Measurements from ENCODE around the gene GMPR2.

Gene GMPR2

DNA sequence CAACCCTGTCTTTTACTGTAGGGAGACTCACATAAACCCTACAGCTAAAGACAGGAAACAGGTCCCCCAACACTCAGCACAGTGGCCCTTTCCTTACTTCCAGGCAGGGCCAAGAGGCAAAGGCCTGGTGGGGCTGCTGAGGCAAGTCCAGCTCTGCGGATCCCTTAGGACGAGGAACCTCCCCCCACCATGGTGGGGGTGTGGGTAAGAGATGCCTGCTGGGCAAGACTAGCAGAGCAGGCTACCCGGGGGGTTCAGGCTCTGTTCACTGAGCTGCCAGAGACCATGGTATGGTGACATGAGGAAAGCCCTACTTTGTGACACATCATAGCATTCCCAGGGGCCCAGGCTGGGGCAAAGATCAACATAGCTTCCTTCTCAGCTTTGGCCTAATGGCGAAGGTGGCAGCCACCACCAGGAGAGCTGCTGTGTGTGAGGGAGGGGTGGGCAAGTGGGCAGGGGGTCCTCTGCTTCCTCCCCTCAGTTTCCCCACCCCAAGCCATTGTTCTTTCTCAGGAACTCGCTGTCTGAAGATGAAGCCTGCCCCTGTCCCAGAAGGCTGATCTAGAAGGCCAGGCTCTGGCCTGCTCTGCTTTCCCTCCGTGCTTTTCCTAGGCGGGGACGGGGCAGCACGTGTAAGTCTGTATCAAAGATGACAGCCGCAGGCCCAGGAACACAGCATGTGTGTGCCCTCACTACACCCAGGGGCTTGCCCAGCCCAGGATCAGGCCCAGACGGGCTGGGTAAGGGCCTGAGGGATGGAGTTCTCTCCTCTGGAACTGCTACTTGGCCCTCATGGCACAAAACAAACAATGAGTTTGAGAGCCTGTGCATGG, 19.8 kb downstream of the GMPR2 start:
- no peak for DNase-seq (ENCODE audit: low spot score)

DNA sequence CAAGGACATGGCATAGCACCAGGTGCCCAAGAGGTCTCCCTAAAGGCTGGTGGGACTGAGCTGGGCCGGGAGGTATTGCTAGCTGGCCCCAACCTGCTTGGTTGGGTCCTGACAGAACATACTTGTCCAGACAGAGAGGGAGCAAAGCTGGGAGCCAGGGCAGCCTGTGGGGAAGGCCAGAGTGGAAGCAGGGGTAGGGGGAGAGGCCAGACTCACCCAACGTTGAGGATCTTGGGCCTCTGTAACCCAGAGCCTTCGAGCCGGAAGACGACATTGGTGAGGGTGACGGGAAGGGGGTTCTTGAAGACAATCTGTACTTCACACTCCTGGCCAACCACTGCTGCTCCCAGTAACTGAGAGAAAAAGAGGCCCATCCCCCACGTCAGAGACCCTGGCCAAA, 21.2 kb downstream of the GMPR2 start:
- no peak for DNase-seq (ENCODE audit: low spot score)

DNA sequence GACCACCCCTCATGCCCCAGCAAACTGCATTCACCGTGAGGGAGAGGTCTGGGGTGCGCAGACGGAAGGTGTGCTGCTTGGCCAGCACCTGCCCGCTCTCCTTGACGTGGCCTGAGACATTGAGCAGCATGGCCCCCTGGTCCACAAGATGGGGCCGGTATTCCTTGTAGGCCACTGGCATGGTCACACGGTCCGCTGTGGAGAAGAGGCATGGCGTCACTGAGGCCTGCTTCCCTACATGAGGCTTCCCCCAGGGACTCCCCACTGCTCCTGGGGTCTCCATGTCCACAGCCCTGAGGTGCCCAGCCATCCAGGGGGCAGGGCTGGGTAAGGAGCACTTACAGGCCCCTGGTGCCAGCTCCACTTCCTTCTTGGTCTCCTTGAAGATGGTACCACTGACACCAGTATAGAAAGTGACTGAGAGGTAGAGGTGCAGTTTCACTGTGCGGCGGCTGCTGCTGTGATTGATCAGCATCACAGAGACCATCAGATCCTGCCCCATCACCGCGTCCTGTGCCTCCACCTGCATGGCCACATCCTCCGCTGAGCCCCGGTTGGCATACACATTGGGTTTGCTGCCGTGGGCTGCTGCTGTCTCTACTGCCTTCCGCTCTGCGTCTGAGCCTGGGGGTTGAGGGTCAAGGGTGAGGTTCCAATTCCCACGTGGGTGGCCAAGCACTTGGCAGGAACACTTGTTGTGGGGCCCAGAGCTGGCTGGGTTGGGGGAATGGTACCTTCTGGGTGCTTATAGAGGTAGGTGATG, 22.1 kb downstream of the GMPR2 start:
- DNase-seq (ENCODE audit: low spot score), result no peak

DNA sequence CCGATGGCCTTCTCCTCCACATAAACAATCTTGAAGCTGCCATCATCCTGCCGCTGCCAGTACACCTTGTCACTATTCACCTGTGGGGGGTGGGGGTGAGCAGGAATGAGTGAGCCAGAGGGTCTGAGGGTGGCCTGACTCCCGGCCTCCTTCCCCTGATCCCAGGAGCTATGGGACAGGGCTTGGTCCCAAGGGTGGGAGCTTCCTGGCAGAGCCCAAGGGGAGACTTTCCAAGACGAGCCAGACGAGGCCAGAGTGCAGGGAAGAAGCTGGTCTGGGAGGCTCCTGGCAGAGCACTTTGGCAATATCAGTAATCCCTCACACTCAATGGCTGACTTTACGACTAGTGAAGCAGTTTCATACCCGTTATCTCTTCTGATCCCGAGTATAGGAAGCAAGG, 22.7 kb downstream of the GMPR2 start:
- DNase-seq (ENCODE audit: low spot score), result no peak

DNA sequence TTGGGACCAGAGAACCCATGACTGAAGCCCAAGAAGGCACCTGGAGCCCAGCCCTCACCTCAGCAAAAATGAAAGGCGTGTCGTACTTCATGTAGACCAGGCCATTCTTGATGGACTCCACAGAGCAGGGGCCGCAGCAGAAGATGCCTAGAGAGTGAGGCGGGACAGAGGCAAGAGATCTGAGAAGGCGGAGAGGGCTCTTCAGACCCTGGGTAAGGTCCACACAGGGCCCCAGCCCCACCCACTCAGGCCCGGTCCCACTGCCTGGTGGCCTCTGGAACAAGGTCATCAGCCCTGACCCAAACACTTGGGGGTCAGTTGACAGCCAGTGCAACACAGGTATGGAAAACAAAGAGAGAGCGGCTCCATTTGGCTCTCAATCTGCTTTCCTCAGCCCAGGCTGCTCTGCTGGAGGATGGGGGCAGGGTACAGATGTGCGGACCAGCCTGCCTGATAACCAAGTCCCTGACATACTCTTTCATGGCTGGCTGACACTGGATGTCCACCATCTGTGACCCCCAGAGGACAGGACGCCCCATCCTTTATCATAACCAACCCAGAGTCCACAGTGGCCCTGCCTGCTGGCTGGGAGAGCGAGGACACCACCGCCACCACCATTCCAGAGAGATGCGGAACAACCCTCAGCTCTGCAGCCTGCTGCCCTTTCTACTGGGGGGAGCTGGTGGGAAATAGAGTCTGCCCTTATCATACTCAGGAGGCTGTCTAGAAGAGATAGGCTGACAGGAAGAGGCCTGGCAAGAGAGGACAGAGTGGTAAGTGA, 23.4 kb downstream of the GMPR2 start:
- no peak for DNase-seq (ENCODE audit: low spot score)

DNA sequence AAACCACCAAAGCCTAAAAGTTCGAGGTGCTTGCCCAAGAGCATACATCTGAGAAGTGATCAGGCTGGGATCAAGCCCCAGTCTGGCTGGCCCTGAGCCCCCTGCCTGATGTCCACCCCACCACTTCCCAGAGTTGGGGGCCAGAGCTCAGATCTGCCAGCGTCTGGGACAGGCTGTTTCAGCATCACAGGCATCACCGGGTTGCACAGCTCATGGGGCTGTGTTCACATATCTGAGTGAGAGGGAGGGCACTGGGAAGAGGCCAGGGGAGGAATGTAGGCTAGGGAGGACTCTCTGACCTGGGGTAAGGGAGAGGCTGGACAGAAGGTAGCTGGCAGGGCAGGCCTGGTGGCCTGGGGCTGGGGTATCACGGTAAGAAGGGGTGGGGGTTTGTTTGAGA, 24.2 kb downstream of the GMPR2 start:
- DNase-seq (ENCODE audit: low spot score), result no peak

DNA sequence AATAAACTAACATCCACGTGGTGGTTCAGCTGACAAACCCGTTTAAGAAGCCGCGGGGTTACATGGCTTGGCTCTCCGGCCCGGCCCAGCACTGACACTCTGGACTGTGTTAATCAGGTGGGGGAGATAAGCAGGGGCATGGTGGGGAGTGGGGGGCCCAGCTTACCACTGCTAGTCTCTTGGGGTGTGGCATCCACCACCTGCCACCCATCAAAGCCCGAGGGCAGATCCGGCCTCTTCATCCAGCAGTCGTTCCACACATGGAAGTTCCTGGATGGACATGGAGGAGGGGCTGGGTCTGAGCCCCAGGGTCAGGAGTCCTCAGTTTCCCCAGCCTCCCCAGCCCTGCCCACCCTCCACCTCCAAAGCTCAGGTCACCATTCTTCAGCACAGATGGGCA, 25.4 kb downstream of the GMPR2 start:
- no peak for DNase-seq (ENCODE audit: low spot score)

DNA sequence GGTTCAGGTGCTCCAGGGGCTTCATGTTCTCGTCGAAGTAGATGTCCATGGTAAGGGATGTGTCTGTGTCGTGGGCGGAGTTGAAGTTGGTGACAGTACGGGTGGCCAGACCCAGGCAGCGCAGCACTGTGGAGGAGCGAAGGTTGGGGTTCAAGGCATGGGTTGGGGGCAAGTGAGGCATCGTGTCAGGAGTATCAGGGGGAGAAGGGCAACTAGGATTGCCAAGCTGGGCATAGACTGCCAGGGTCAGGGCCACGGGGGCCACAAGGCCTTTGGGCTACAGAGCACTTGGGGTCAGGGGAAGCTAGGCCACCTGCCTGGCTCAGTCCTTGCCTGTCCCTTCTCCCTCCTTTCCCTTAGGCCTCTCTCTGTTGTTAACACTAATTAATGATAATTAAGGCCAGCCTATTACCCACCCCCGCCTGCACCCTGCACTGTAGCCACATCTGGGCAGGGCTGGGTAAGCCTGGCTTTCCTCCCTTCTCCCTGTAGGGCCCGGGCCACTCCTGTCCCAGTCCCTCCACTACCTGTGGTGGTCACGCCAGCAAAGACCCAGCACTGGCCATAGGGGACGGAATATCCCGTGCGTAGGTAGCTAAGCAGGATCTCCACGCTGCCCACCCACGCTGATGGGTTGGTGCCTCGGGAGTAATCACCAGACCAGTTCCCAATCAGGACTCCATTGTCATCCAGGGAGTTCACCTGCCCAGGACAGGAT, 26.0 kb downstream of the GMPR2 start:
- no peak for DNase-seq (ENCODE audit: low spot score)

DNA sequence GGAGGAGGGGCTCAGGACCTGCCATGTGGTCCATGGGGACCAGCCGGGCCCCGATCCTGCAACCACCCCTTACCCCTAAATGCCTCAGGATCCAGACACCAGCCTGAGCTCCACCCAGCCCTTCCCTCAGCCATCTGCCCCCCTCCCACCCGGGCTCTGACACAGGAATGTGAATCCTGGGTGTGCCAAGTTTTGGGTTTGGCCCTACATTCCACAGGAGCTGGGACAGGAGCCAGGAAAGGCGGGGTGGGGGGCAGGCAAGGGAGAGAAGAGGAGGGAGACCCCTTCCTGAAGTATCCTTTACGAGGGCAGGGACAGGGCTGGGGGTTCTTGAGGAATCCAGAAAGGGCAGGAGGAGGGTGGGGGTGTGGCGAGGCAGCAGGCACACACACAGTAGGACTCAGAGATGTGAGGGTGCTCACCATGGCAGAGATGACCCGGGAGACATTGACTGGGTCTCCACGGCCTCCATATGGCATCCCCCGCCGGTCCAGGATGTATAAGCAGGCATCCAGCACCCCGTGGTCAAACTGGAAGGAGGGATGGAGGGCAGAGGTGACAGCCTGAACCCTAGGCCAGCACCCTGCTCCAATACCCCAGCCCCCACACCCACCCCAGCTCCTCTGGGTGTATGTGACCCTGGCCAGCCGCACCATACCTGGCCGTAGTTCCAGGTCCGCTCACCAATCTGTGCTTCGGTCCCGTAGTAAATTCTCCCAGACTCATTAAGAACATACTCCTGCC, 26.7 kb downstream of the GMPR2 start:
- DNase-seq (ENCODE audit: low spot score), result no peak

DNA sequence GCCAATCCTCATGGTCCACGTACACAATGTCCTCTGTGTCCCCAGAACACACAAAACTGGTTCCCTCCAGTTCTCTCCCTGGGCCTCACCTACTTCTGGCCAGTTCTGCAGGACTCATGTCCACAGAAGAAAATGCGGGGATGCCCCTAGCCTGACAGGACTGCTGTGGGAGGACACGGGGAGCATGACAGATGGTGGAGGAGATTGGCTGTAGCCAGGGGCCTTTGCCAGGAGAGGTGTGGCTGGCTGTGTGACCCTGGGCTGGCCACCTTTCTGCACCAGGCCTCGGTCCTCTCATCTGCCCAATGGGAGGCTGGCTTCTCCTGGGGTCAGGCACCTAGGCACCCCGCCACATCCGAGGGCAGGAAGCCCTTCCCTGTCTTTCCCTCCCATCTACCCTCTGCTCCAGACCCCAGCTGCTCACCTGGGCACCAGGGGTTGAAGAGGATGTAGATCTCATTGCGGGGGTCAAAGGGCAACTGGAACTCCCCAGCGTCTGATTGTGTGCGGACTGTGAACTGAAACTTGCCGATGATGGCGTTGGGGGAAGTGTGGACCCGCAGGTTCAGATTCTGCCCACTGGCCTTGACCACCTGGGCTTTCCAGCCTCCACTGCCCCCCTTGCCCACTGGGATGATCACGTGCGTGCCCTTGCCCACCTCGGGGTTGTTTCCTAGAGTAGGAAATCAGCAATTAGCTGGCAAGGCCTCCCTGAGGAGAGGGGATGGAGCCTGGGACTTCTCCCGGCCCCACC, 27.5 kb downstream of the GMPR2 start:
- DNase-seq (ENCODE audit: low spot score), result no peak

DNA sequence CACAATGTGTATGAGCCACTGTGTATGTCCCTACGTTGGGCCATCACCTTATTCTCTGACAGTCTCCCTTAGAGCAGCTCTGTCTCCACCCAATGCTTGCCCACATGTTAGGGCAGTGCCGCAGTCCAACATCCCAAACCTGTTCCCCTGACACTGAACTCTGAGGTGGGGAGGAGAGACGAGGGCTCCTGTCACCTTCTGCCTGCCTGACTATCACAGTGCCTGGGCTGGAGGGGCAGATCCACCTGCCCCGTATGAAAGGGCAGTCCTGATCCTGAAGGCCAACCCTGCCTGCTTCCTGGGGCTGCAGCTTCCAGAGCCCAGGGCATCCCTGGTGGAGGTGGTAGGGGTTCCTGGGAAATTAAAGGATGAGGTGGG, 28.0 kb downstream of the GMPR2 start:
- no peak for DNase-seq (ENCODE audit: low spot score)

DNA sequence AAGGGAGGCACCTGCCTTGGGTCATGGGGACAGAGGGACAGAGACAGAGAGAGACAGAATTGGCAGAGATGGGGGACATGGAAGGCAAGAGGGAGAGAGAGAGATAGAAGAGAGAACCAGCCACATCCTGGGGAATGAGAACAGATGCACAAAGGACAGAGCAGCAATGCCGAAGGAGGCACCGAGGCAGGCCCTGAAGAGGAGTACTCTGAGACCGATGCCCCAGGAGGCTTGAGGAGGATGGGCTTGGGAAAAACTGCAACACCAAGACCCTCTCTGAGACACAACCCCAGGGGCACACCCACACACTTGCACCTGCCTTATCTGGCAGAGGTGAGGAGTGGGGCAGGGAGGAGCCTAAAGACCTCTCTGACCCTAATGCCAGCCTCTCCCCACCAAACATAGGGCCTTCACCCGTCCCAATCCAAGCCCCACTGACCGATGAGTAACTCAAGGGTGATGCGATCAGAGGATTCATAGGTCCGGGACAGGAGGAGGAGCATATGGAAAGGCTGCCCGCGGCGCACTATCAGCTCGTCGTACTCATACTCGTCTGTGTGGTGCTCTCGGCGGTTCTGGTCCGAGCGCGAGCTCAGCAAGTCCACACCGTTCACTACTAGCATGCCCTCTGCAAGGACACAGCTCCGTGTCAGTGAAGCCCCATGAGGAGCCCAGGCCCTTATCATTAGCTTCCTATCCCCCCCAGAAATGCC, 28.7 kb downstream of the GMPR2 start:
- DNase-seq (ENCODE audit: low spot score), result no peak

DNA sequence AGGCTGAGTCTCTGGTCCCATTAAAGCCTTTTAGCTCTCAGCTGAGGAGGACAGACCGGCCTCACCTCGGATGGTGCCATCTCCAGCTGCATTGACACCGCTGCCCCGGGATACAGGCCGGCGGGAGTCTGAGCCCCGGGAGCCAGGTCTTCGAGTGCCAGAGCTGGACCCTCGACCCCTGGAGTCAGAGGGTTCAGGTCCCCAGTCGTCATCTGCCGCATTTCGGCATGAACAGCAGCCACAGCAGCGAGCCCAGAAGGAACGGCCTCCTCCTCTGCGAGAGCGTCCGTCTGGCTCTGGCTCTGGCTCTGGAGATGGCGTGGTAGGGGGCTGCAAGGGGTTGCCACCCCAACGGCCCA, 29.2 kb downstream of the GMPR2 start:
- DNase-seq (ENCODE audit: low spot score), result no peak

DNA sequence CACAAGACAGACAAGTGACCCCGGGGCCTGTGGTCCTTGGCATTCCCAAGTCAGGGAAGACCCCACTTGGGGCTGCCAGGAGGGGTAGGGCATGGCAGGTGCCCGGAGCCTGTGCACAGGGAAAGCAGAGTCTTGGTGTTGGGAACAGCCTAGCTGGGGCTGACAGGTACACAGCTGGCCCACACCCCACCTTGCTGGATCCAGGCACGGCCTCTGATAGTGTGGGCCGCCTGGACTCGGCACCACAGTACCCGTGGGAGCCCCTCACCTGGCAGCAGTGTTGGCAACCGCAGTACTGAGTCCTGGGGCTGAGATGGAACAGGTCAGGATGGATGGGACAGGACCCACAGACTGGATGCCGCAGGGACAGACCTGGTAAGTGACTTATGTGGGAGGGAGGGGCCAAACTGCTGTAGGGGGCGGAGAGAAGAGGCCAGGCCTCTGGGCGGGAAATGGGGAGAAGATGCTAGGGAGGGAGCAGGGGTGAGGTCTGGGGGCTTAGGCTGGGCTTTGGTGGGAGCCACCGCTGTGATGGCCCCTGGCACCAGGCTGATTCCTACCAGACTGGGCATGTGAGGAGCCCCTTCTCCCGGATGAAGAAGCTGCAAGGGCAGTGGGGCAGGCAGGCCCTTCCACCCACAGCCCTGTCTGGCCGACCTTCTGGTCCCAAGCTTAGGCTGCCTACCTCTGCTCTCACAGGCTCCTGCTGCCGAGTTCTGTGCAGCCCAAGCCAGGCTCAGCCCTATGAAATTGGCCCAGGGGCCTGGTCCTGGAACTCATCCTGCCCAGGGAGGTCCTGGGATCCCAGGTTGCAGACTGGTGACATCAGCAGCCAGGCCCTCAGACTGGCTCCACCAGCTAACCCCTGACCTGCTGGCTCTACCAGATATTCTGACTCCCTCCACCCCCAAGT, 30.3 kb downstream of the GMPR2 start, which contains the start of gene TGM1:
TGM1 (minus strand) TSS at position 357 of the 913 bp plus-strand sequence. CDS start 825 bp downstream, outside the sequence.
- DNase-seq (ENCODE audit: low spot score), result no peak

DNA sequence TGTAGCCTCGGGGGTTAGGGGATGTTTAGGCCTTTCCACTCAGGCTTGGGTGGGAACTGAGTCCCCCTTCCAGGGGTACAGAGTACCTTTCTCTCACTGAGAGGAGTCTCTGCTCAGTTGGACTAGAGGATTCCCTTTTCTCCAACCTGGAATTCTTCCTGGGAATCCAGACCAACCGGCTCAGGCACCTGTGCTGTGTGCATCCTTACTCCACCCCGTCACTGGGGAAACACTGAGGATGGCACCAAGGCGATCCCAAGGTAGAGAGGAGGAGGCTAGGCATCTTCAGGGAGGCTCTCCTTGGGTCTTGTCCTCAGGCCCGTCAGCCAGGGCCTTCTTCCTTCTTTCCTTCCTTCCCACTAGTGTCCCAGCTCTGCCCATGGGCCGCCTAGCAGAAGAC, 31.1 kb downstream of the GMPR2 start:
- DNase-seq (ENCODE audit: low spot score), result no peak

DNA sequence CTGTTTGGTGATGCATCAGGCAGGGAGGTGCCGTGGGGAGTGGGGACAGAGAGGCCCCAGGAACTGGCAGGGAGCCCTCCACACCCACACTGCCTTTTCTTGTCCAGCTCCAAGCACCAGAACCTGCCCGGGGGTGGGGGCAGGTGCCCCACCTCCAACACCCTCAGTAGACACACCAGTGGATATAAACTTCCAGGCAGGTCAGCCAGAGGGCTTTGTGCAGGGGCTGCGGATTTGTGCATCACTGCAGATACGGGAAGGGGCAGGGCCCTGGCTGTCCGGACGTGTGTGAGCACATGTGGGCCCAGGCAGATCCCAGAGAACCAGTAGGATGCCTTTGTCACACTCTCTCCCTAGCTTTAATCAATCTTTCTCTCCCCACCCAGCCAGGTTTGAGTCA, 31.6 kb downstream of the GMPR2 start:
- DNase-seq (ENCODE audit: low spot score), result no peak

DNA sequence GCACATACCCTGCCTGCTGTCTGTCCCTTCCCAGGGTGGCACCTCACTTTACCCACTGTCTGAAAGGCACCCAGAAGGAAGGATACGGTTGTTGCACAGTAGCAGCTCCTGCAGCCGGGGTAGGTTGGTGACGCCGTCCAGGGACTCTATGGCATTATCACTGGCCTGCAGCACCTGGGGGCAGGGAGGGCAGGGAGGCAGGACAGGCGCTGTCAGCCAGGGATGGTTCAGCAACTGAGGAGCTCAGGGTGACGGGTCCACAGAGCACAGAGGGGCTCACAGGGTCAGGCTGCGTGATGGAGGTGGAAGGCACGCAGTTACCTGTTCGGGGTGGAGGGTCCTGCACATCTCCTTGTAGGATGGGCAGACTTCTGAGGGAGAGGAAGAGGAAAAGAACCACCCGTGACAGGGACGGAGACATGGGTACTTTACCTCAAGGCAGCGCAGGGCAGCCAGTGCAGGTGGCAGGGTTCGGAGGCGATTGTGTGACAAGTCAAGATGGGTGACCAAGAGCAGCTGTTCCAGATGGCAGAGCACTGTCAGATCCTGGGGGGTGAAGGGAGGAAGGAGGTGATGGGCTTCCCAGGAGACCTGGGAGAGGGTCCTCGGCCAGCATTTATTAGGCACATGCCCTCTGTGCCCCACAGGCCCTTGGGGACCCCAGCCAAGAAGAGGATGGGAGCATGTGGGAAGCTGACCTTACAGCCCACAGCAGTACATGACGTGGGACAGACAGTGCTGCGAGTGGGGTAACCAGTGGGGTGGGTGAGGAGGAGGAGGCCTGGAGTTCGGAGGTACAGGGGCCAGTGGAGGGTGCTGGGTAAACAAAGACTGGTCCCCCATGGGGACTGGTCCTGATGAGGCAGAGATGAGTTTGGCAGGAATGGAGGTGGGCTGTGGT, 33.9 kb downstream of the GMPR2 start:
- no peak for DNase-seq (ENCODE audit: low spot score)

DNA sequence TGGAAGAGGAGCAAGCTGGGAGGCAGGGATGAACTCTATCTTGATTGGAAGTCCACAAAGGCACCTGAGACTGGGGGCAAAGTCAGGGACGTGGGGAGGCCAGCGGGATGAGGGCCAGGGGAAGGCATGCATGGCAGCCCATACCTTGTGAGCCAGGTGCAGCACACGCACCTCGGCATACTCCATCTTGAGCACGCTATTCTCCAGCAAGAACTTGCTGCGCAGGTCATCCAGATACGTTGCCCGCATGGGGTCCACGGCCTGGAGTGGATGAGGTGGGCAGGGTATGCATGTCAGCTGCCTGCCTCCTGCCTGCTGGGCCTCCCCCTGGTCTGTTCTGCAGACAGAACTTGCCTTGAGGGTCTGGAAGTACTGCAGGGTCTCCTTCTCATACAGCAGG, 34.8 kb downstream of the GMPR2 start:
- no peak for DNase-seq (ENCODE audit: low spot score)
